H1 (cell line): ENCODE results near the gene AP4M1. TPM values are rescaled to one million over a fixed set of nuclear protein-coding genes. Genes with fewer than 3 reads are reported as not detected.

Experiments used
- ATF3 ChIP-seq: IDR thresholded peaks from 2 replicates; pipeline ENCODE4 v1.6.1; 2011; ENCODE audit warnings: low read depth, mild to moderate bottlenecking, low read length; ENCODE audit not compliant: insufficient read depth
- BCL11A ChIP-seq, 2 experiments: IDR thresholded peaks; one replicate each; pipeline ENCODE4 v1.6.1; 2011; ENCODE audit warnings: low read depth in 2 of 2, low read length in 2 of 2, mild to moderate bottlenecking in 2 of 2
- CHD1 ChIP-seq: IDR thresholded peaks from 2 replicates; pipeline ENCODE4 v1.6.1; 2012; ENCODE audit warnings: low read depth, low read length, improper control_type of control experiment
- CTBP2 ChIP-seq: IDR thresholded peaks from 2 replicates; pipeline ENCODE4 v1.7.0; 2011; ENCODE audit warnings: borderline replicate concordance, mild to moderate bottlenecking, moderate library complexity, mixed read lengths, low read length; ENCODE audit not compliant: insufficient read depth, insufficient read length
- HDAC6 ChIP-seq: IDR thresholded peaks from one replicate; pipeline ENCODE4 v1.7.1; 2012; ENCODE audit warnings: low read depth, mild to moderate bottlenecking, inconsistent platforms, low read length, moderate library complexity
- JUND ChIP-seq: IDR thresholded peaks from 2 replicates; pipeline ENCODE4 v1.6.1; 2011; ENCODE audit warnings: mild to moderate bottlenecking, improper control_type of control experiment, low read length
- MAX ChIP-seq: IDR thresholded peaks from 2 replicates; pipeline ENCODE4 v1.6.1; 2012; ENCODE audit warnings: inconsistent platforms
- NRF1 ChIP-seq: IDR thresholded peaks from 2 replicates; pipeline ENCODE4 v1.6.1; 2011; ENCODE audit warnings: mild to moderate bottlenecking, low read depth, low read length, improper control_type of control experiment
- POU5F1 ChIP-seq: IDR thresholded peaks from 2 replicates; pipeline ENCODE4 v1.6.1; 2011; ENCODE audit warnings: low read depth, mild to moderate bottlenecking, low read length, moderate library complexity
- SUZ12 ChIP-seq: fragments of 200-600 bp; sonication (generic); IDR thresholded peaks from 2 replicates; pipeline ENCODE4 v1.6.1; 2012; ENCODE audit warnings: mild to moderate bottlenecking, inconsistent platforms, low read length, moderate library complexity, mixed read lengths
- polyA plus RNA-seq, 7 experiments: library from polyadenylated mRNA; depleted of rRNA in 3 of 7; stranded (reverse) in 5 of 7; unstranded in 2 of 7; fragments of >200 nt in 5 of 7; fragments of 200-250 nt in 2 of 7; gene quantifications; 1 replicate in 5 of 7; 2 replicates in 1 of 7; 4 replicates in 1 of 7; pipeline versions ENCODE4 v1.2.1 to v1.2.3, GENCODE V29; 2011 to 2013; ENCODE audit warnings: missing spikeins in 2 of 7, mixed read lengths in 2 of 7
- total RNA-seq: library from RNA; stranded (reverse); fragmentation: NEBNext Ultra II Directional; extraction: Animal tissue kit (Norgen Biotek cat#: 25700); gene quantifications from 2 replicates; pipeline ENCODE4 v1.2.1, GENCODE V29; 2021

The AP4M1 gene
- total and polyA plus RNA-seq, 2 of the 8 experiments (the other 6 are each of a cell fraction or from before 2014, with no cell fraction given): 15.2 to 16.6 TPM

- TF ChIP-seq ATF3 (no peak), BCL11A (IDR thresholded peaks at IDR 0.05; ENCODE audit: low read depth in 2 of 2, low read length in 2 of 2) (no peak), MAX (no peak), HDAC6 (no peak), POU5F1 (no peak), JUND (no peak), CHD1 (no peak), SUZ12 (no peak), NRF1 (no peak), CTBP2 (no peak)
Observed at GRCh38 chr7:100088095-100088620, 13.3 kb upstream of the AP4M1 start (continued).
